Lung (tissue), 12 donors: Measurements from ENCODE around the gene FCRLA. TPM values are rescaled to one million over a fixed set of nuclear protein-coding genes. Genes with fewer than 3 reads are reported as not detected.
A peak's percentile ranks its signal among the peaks of the same experiment; 100 is the strongest.

Experiments
- ATAC-seq: fragments of 200-7000 bp; cut with Tn5 transposase; one replicate; pipeline ENCODE4 v1.9.1; 2020; ENCODE audit warnings: moderate number of reproducible peaks; ENCODE audit not compliant: insufficient read depth, low FRiP score
- DNase-seq, 3 donors: peaks; one replicate each; pipeline ENCODE4 v3.0.0-alpha.2; 2013 to 2017
- H3K27ac ChIP-seq, 2 donors: one replicate each; pipeline ENCODE4 v1.5.1; 2013; ENCODE audit warnings: mild to moderate bottlenecking in 2 of 2, moderate library complexity in 2 of 2, control low read depth in 1 of 2, inconsistent platforms in 1 of 2, low read depth in 1 of 2, low read length in 1 of 2
- H3K27me3 ChIP-seq, 3 donors: one replicate each; pipeline ENCODE4 v1.5.1; 2013; ENCODE audit warnings: low read length in 2 of 3; ENCODE audit not compliant: control insufficient read depth in 3 of 3, insufficient read depth in 3 of 3
- H3K36me3 ChIP-seq, 4 donors: one replicate each; pipeline ENCODE4 v1.5.1; 2013; ENCODE audit warnings: low read length in 4 of 4, mild to moderate bottlenecking in 1 of 4, moderate library complexity in 1 of 4; ENCODE audit not compliant: control insufficient read depth in 4 of 4, insufficient read depth in 4 of 4
- H3K4me1 ChIP-seq, 5 donors: one replicate each; pipeline ENCODE4 v1.5.1; 2013; ENCODE audit warnings: low read length in 5 of 5, mild to moderate bottlenecking in 2 of 5, moderate library complexity in 1 of 5; ENCODE audit not compliant: control insufficient read depth in 5 of 5, insufficient read depth in 5 of 5
- H3K4me3 ChIP-seq: one replicate; pipeline ENCODE4 v1.5.1; 2013; ENCODE audit warnings: mild to moderate bottlenecking, control low read depth, moderate library complexity
- H3K9ac ChIP-seq, 2 donors: one replicate each; pipeline ENCODE4 v1.5.1; 2013; ENCODE audit warnings: low read length in 2 of 2, control low read depth in 1 of 2; ENCODE audit not compliant: insufficient read depth in 1 of 2
- H3K9me3 ChIP-seq, 4 donors: one replicate each; pipeline ENCODE4 v1.5.1; 2013; ENCODE audit warnings: low read length in 3 of 4, mild to moderate bottlenecking in 1 of 4, moderate library complexity in 1 of 4; ENCODE audit not compliant: control insufficient read depth in 4 of 4, insufficient read depth in 3 of 4
- CTCF ChIP-seq: IDR thresholded peaks from 2 replicates; pipeline ENCODE4 v1.5.1; 2012; ENCODE audit warnings: mild to moderate bottlenecking; ENCODE audit errors: control extremely low read depth, extremely low read depth
- WGBS, 2 donors: extraction: QIAGEN DNeasy Blood & Tissue Kit; methylation state at CpG; one replicate each; pipeline ENCODE4 v1.1.7; 2013; 5-methylcytosine and 5-hydroxymethylcytosine counted together
- polyA plus RNA-seq, 2 donors: library from polyadenylated mRNA; stranded (reverse); fragments of 200-250 nt; gene quantifications; one replicate each; pipeline ENCODE4 v1.2.1, GENCODE V29; 2013
- total RNA-seq, 2 donors: library from RNA; depleted of rRNA in 1 of 2; stranded (reverse); fragments of >200 nt in 1 of 2; gene quantifications; one replicate each; pipeline ENCODE4 v1.2.1, GENCODE V29; 2014 to 2021
- donor health status: control.
- donor health status: control.
- donor health status: Bipolar disorder and iron deficiency.
- donor health status: healthy.
- donor health status: DM: yes; HTN: yes; CAD: no.

FCRLA gene
- total and polyA plus RNA-seq, 4 donors: 0.14 to 3.9 (median 0.73) TPM

GRCh38 chr1:161726473-161727255 lies 19.6 kb downstream of the FCRLA start:
- TF ChIP-seq CTCF: no peak
- ATAC-seq (peak; percentile 91), DNase-seq (peak; percentile 92 to 94 (median 93))
- Histone ChIP-seq H3K9me3 (no peaks in the 10 kb centered on the region), H3K27me3 (peaks cover 0 to 4% (median 0%) of the 10 kb centered on the region in 3 donors), H3K4me1 (peaks cover 0 to 9% (median 0%) of the 10 kb centered on the region in 5 donors), H3K9ac (peak overlapping the region; percentile 57 to 65), H3K36me3 (no peaks in the 10 kb centered on the region), H3K4me3 (peak overlapping the region; percentile 74), H3K27ac (peak overlapping the region; percentile 68 to 85)
- 0% methylated on average over 48 to 82 of the region's 83 CpGs for WGBS, 2 donors

- peak overlapping the region; percentile 57 to 65 for H3K9ac ChIP-seq
- H3K4me3 ChIP-seq: peak overlapping the region; percentile 56
- no peaks in the 10 kb centered on the region for H3K9me3 ChIP-seq
- H3K27me3 ChIP-seq: peaks cover 0 to 7% (median 2%) of the 10 kb centered on the region in 3 donors
- H3K36me3 ChIP-seq: no peaks in the 10 kb centered on the region
- WGBS, 2 donors: 3 to 4% methylated on average over 38 of the region's 38 CpGs
- TF ChIP-seq CTCF: no peak
- peaks cover 0 to 9% (median 0%) of the 10 kb centered on the region in 5 donors for H3K4me1 ChIP-seq
- H3K27ac ChIP-seq: peak overlapping the region; percentile 55 to 68
- ATAC-seq (no peak), DNase-seq (peak in 2 of 3 donors; percentile 34 to 49)
Observed at GRCh38 chr1:161727256-161727924, 20.4 kb downstream of the FCRLA start.

- ATAC-seq: no peak
- no peak for TF ChIP-seq CTCF
- H3K27ac ChIP-seq: no peak overlapping the region
- no peak overlapping the region for H3K9ac ChIP-seq
- H3K27me3 ChIP-seq: peaks cover 0 to 12% (median 5%) of the 10 kb centered on the region in 3 donors
- H3K4me3 ChIP-seq: no peak overlapping the region
- H3K9me3 ChIP-seq: no peaks in the 10 kb centered on the region
- WGBS, 2 donors: 60 to 84% methylated on average over 4 to 5 of the region's 7 CpGs
- H3K4me1 ChIP-seq: peaks cover 0 to 9% (median 0%) of the 10 kb centered on the region in 5 donors
- H3K36me3 ChIP-seq: no peaks in the 10 kb centered on the region
- DNase-seq: no peak
Observed at GRCh38 chr1:161728376-161729226, 21.6 kb downstream of the FCRLA start.
